Brain pericyte (primary cell): Measurements from ENCODE around the gene PTGES3L.
"Not testable (repeated sequence)": the region's sequence is repeated elsewhere in the genome, so short reads cannot be mapped to it uniquely, and the experiment has no call there.

ENCODE experiments used
- DNase-seq: peaks from one replicate; pipeline ENCODE4 v3.0.0-alpha.2; 2012; ENCODE audit warnings: low read depth, low spot score

The PTGES3L gene

GRCh38 chr17:42919522-42920077, 60.3 kb downstream of the PTGES3L start:
- DNase-seq: not testable (repeated sequence)

GRCh38 chr17:42918902-42919521, 60.9 kb downstream of the PTGES3L start:
- no peak for DNase-seq
